ENCODE results near the gene CCBE1.
"Not testable (repeated sequence)": the region's sequence is repeated elsewhere in the genome, so short reads cannot be mapped to it uniquely, and the experiment has no call there.

The CCBE1 gene

DNA sequence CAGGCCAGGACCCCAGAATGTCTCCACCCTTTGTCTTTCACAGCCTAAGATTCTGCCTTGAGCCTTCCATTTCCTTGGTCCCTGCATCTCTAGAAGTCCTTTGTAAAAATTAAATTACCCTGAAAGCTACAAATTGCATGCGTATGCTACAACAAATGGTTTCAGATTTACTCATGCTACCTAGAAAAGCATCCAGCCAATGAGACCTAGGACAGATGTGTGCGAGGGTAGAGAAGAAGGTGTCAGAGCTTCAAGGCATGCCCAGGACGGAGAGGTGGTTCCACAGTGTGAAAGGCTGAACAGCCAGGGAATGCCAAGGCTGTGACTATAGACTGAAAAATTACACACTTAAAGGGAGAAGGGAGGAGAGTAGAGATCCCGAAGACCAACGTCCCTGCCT lies 40.2 kb downstream of the CCBE1 start:
- H3K27ac ChIP-seq, result no peak overlapping the region
- TF ChIP-seq ZFX (IDR thresholded peaks at IDR 0.05; ENCODE audit: borderline replicate concordance), result no peak
- TF ChIP-seq, protein P1, sequence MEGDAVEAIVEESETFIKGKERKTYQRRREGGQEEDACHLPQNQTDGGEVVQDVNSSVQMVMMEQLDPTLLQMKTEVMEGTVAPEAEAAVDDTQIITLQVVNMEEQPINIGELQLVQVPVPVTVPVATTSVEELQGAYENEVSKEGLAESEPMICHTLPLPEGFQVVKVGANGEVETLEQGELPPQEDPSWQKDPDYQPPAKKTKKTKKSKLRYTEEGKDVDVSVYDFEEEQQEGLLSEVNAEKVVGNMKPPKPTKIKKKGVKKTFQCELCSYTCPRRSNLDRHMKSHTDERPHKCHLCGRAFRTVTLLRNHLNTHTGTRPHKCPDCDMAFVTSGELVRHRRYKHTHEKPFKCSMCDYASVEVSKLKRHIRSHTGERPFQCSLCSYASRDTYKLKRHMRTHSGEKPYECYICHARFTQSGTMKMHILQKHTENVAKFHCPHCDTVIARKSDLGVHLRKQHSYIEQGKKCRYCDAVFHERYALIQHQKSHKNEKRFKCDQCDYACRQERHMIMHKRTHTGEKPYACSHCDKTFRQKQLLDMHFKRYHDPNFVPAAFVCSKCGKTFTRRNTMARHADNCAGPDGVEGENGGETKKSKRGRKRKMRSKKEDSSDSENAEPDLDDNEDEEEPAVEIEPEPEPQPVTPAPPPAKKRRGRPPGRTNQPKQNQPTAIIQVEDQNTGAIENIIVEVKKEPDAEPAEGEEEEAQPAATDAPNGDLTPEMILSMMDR (IDR thresholded peaks at IDR 0.05), result no peak

GRCh38 chr18:59656373-59656887 lies 40.8 kb downstream of the CCBE1 start:
- TF ChIP-seq, protein P1 (IDR thresholded peaks at IDR 0.05), result no peak
- TF ChIP-seq ZFX (IDR thresholded peaks at IDR 0.05; ENCODE audit: borderline replicate concordance), result no peak
- no peak overlapping the region for H3K27ac ChIP-seq

- TF ChIP-seq, protein P1 (IDR thresholded peaks at IDR 0.05), result no peak
- TF ChIP-seq ZFX (IDR thresholded peaks at IDR 0.05; ENCODE audit: borderline replicate concordance), result no peak
- no peak overlapping the region for H3K27ac ChIP-seq
Measured at GRCh38 chr18:59655676-59656075, 41.5 kb downstream of the CCBE1 start.

GRCh38 chr18:59651071-59651470 lies 46.2 kb downstream of the CCBE1 start:
- H3K27ac ChIP-seq, result no peak overlapping the region
- no peak for TF ChIP-seq ZFX (IDR thresholded peaks at IDR 0.05; ENCODE audit: borderline replicate concordance)

DNA sequence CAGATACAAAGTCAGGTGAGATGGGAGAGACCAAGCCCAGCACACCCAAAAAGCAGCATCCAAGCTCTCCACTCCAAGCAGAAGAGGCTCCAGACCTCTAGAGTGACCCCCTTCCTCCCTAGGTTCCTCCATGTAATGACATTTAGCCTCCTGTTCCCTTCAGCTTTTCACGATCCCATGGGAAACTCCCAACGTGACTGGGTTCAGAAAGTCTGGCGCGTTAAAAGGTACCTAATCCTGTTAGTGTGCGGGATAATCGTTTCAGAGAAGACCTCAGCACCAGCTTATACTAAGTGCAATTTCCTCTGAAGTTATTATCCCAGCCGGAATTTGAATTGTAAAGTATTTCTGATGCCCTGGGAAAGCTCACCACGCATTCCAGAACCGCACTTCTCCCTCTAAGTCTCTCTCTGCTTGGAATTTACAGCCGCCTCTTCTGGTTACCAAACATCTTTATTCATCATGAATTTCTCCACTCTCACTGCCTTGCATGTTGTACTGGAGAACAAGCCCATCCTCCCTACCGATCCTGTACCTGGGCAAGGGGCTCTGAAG lies 46.9 kb downstream of the CCBE1 start:
- no peak overlapping the region for H3K27ac ChIP-seq
- TF ChIP-seq, protein P1 (IDR thresholded peaks at IDR 0.05), result no peak

- TF ChIP-seq, protein P1 (IDR thresholded peaks at IDR 0.05), result no peak
- no peak for TF ChIP-seq ZFX (IDR thresholded peaks at IDR 0.05; ENCODE audit: borderline replicate concordance)
- no peak overlapping the region for H3K27ac ChIP-seq
Measured at GRCh38 chr18:59649591-59649990, 47.6 kb downstream of the CCBE1 start.

GRCh38 chr18:59648469-59648868 lies 48.8 kb downstream of the CCBE1 start:
- H3K27ac ChIP-seq, result not testable (repeated sequence)

DNA sequence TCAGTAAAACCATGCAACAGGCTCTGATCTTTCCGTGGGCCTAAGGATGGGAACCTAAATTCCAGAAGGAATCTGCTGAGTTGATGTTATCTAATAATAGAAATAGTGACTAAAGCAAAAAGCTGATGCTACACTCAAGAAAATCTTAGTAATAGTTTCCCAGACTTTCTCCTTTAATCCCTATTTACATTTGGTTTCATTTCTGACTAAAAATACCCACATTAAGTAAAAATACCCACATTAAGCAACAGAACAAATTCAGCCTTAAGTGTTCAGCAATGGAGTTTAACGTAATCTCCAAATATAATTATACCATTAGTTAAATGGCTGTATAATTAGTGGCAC lies 50.3 kb downstream of the CCBE1 start:
- no peak for TF ChIP-seq ZFX (IDR thresholded peaks at IDR 0.05; ENCODE audit: borderline replicate concordance)
- TF ChIP-seq, protein P1 (IDR thresholded peaks at IDR 0.05), result no peak
- no peak overlapping the region for H3K27ac ChIP-seq
